ENCODE data around the gene PAPSS1.
"Not testable (repeated sequence)": the region's sequence is repeated elsewhere in the genome, so short reads cannot be mapped to it uniquely, and the experiment has no call there.

Gene PAPSS1

GRCh38 chr4:107725281-107725859, 5.3 kb upstream of the PAPSS1 start:
- DNase-seq, result no peak

- DNase-seq, result not testable (repeated sequence)
These were observed 3.3 kb upstream of the PAPSS1 start for GRCh38 chr4:107723331-107723730.

- peak; percentile 20 for DNase-seq
These were observed 1.5 kb upstream of the PAPSS1 start for GRCh38 chr4:107721436-107722100.

GRCh38 chr4:107719207-107719921, 670 bp downstream of the PAPSS1 start:
- DNase-seq, result no peak

GRCh38 chr4:107718351-107718965, 1.6 kb downstream of the PAPSS1 start:
- no peak for DNase-seq

- DNase-seq, result no peak
These were observed 5.8 kb downstream of the PAPSS1 start for GRCh38 chr4:107714256-107714655.

- no peak for DNase-seq
These were observed 7.8 kb downstream of the PAPSS1 start for GRCh38 chr4:107712236-107712635.

- DNase-seq, result no peak
These were observed 8.2 kb downstream of the PAPSS1 start for GRCh38 chr4:107711831-107712230.

- no peak for DNase-seq
These were observed 9.3 kb downstream of the PAPSS1 start for GRCh38 chr4:107710493-107711459.

- no peak for DNase-seq
These were observed 10.1 kb downstream of the PAPSS1 start for GRCh38 chr4:107709916-107710315.

GRCh38 chr4:107708225-107708624, 11.8 kb downstream of the PAPSS1 start:
- DNase-seq, result no peak

GRCh38 chr4:107705742-107706556, 14.1 kb downstream of the PAPSS1 start:
- no peak for DNase-seq

- no peak for DNase-seq
These were observed 18.5 kb downstream of the PAPSS1 start for GRCh38 chr4:107701565-107701964.

- DNase-seq, result no peak
These were observed 20.4 kb downstream of the PAPSS1 start for GRCh38 chr4:107699466-107700206.

GRCh38 chr4:107696187-107696586, 23.8 kb downstream of the PAPSS1 start:
- DNase-seq, result not testable (repeated sequence)

GRCh38 chr4:107693132-107693531, 26.9 kb downstream of the PAPSS1 start:
- no peak for DNase-seq

- peak; percentile 4 for DNase-seq
These were observed 27.8 kb downstream of the PAPSS1 start for GRCh38 chr4:107692202-107692601.

- DNase-seq, result no peak
These were observed 28.7 kb downstream of the PAPSS1 start for GRCh38 chr4:107691378-107691777.

GRCh38 chr4:107689912-107690587, 30.0 kb downstream of the PAPSS1 start:
- no peak for DNase-seq

- no peak for DNase-seq
These were observed 31.6 kb downstream of the PAPSS1 start for GRCh38 chr4:107688421-107688820.
